GM10266 (cell line): ENCODE measurements around the gene STRIT1.
"Not testable (repeated sequence)": the region's sequence is repeated elsewhere in the genome, so short reads cannot be mapped to it uniquely, and the experiment has no call there.

ENCODE experiments used
- DNase-seq: peaks from one replicate; pipeline ENCODE4 v3.0.0; 2012; ENCODE audit errors: extremely low spot score
- TF ChIP-seq, protein P1 (sequence below): IDR thresholded peaks from 2 replicates; pipeline ENCODE4 v1.5.1; 2012; ENCODE audit warnings: mild to moderate bottlenecking, low read depth; ENCODE audit not compliant: control insufficient read depth, insufficient read depth; ENCODE audit errors: missing control alignments

Gene STRIT1

DNA sequence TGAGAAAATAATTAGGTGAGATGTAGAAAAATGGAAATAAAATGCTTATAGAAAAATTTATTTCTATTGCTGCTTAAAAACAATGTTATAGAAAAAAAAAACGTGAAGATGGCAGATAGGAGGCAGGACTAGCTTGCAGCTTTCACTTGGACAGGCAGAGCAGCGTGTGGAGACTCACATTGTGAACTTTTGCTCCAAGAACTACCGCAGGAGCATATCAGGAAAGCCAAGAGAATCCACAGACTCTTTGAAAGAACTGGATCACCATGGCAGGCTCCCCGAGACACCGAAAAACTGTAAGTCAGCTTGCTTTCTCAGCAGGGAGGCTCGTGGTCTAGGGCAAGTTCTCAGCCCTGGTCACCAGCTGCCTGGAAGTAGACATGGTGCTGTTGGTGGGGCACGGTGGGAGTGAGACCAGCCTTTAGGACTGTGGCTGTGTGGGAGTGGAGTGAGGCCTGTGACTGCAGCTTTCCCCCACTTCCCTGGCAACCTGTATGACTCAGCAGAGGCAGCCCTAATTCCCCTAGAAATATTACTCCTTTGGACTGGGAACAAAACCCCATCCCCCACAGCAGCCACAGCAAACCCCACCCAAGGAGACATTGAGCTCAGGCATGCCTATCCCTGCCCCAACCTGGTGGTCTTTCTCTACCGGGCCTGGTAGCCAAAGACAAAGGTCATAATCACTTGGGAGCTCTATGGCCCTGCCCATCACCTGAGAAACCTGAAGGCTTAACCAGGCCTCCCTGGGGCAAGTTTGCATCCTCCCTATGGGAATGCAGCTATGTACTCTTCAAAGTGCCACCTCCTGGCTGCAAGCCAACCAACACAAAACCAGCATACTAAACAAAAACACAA is 22.8 kb downstream of the STRIT1 start:
- no peak for DNase-seq
- TF ChIP-seq, protein P1, sequence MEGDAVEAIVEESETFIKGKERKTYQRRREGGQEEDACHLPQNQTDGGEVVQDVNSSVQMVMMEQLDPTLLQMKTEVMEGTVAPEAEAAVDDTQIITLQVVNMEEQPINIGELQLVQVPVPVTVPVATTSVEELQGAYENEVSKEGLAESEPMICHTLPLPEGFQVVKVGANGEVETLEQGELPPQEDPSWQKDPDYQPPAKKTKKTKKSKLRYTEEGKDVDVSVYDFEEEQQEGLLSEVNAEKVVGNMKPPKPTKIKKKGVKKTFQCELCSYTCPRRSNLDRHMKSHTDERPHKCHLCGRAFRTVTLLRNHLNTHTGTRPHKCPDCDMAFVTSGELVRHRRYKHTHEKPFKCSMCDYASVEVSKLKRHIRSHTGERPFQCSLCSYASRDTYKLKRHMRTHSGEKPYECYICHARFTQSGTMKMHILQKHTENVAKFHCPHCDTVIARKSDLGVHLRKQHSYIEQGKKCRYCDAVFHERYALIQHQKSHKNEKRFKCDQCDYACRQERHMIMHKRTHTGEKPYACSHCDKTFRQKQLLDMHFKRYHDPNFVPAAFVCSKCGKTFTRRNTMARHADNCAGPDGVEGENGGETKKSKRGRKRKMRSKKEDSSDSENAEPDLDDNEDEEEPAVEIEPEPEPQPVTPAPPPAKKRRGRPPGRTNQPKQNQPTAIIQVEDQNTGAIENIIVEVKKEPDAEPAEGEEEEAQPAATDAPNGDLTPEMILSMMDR = no peak

DNA sequence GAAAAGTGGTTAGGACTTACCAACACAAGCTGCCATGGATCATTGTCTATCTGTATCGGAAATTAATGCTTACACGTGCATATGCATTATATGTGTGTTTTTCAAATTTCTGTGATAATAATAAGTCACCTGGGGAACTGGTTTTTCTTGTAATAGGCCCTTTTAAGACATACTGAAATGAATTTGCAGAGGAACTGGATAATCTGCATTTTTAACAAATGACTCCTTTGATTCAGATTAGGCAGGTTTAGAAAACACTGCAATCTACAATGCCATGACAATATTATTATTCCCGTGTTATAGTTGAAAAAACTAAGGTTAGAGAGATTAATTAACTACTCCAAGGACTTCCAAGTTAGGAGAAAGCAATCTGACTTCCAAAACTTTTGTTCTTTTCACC is 23.4 kb downstream of the STRIT1 start:
- DNase-seq = no peak
- TF ChIP-seq, protein P1 = no peak

DNA sequence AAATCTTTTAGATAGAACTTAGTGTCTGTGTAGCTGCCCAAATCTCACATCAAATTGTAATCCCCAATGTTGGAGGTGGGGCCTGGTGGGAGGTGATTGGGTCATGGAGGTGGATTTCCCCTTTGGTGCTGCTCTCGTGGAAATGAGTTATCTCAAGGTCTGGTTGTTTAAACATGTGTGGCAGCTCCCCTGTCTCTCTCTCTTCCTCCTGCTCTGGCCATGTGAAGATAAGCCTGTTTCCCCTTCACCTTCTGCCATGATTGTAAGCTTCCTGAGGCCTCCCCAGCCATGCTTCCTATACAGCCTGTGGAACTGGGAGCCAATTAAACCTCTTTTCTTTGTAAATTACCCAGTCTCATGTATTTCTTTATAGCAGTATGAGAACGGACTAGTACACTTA is 30.6 kb downstream of the STRIT1 start:
- not testable (repeated sequence) for DNase-seq

DNA sequence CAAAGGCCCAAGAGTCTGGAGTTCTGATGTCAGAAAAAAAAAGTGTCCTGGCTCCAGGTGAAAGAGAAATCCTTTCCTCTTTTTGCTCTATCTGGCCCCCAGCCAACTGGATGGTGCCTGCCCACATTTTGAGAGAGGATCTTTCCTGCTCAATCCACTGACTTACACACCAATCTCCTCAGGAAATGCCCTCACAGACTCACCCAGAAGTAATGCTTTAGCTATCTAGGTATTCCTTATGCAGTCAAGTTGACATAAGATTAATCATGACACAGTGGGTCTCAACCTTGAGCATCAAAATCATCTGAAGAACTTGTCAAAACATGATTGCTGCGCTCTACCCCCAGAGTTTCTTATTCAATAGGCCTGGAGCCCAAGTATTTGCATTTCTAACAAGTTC is 31.2 kb downstream of the STRIT1 start:
- TF ChIP-seq, protein P1 = no peak
- DNase-seq = no peak

DNA sequence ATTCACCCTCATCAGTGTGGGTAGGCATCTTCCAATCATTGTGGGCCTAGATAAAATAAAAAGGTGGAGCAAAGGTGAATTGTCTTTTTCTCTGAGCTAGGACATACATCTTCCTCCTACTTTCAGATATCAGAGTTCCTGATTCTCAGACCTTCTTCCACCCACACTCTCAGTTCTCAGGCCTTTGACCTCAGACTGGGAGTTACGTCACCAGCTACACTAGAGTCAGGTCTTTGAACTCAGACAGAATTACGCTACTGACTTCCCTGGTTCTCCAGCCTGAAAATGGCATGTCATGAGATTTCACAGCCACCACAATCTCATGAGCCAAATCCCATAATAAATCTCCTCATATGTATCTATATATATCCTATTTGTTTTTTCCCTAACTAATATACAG is 39.0 kb downstream of the STRIT1 start:
- DNase-seq = no peak
- TF ChIP-seq, protein P1 = no peak

DNA sequence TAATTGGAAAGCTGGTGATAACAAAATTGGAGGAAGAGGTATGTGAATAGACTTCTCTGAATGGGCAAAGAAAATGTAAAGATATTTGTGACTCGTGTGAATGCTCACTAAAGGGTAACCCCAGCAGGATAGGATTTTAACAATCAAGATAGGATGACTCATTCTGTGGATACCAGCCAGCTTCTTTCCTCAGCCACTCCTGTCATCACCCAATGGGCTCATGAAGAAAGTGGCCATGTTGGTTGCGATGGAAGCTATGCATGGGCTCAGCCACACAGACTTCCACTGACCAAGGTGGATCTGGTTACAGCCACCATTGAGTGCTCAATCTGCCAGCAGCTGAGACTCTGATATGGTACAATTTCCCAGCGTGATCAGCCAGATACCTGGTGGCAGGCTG is 40.9 kb downstream of the STRIT1 start:
- DNase-seq = no peak

DNA sequence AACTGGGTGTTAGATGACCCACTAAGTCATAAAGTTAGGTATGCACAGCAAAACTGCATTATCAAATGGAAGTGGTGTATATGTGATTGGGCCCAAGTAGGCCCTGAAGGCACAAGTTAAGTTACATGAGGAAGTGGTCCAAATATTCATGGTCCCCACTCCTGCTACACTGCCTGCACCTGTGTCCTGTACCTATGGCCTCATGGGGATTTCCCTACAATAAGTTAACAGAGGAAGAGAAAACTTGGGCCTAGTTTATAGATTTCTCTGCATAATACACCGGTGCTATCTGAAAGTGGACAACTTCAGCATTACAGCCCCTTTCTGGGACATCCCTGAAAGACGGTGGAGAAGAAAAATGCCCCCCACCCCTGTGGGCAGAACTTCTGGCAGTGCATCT is 41.5 kb downstream of the STRIT1 start:
- DNase-seq = no peak
- TF ChIP-seq, protein P1 = no peak

More for the DNA sequence above, 40.9 kb downstream of the STRIT1 start:
- TF ChIP-seq, protein P1 = no peak
